Activated gamma-delta T cell treated with Interleukin-2 at 50 U/mL for 16 hours (primary cell): Measurements from ENCODE around the gene WFDC5.
"Not testable (repeated sequence)": the region's sequence is repeated elsewhere in the genome, so short reads cannot be mapped to it uniquely, and the experiment has no call there.

Experiments used
- DNase-seq: peaks from one replicate; pipeline ENCODE4 v3.0.0-alpha.2; 2020

Gene WFDC5, protein sequence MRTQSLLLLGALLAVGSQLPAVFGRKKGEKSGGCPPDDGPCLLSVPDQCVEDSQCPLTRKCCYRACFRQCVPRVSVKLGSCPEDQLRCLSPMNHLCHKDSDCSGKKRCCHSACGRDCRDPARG

GRCh38 chr20:45114465-45115385 lies at the start of gene WFDC5:
WFDC5 (minus strand) TSS chr20:45115174; CDS start chr20:45115083, 91 bp downstream.
- no peak for DNase-seq

- DNase-seq, result no peak
These were observed 48.3 kb upstream of the WFDC5 start for GRCh38 chr20:45163083-45163803.

DNA sequence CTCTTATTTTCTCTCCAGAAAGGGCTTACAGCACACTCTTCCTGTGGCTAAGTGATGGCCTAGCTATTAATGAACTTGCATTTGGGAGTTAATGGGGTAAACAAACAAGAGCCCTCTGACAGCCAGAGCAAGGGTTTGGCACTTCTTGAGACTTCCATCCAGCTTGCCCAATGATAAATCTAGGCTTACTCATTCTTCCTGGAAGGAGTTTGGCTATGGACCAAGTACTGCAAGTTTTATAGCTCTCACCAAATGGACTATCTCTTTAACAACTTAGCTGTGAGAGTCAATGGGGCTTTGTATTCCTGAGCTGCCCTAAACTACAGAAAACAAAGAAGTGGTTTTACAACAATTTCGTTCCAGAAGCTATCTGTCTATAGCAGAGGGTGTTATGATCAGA lies 43.0 kb upstream of the WFDC5 start:
- DNase-seq, result no peak

- no peak for DNase-seq
These were observed 41.7 kb upstream of the WFDC5 start for GRCh38 chr20:45156713-45157112.

DNA sequence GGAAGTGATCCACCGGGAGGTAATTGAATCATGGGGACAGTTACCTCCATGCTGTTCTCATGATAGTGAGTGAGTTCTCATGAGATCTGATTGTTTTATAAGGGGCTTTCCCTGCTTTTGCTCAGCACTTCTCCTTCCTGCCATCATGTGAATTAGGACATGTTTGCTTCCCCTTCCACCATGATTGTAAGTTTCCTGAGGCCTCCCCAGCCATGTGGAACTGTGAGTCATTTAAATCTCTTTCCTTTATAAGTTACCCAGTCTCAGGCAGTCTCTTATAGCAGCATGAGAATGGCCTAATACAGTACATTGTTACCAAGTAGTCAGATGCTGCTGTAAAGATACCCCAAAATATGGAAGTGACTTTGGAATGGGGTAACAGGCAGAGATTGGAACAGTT lies 39.8 kb upstream of the WFDC5 start:
- not testable (repeated sequence) for DNase-seq

- DNase-seq, result no peak
These were observed 39.2 kb upstream of the WFDC5 start for GRCh38 chr20:45154183-45154582.

DNA sequence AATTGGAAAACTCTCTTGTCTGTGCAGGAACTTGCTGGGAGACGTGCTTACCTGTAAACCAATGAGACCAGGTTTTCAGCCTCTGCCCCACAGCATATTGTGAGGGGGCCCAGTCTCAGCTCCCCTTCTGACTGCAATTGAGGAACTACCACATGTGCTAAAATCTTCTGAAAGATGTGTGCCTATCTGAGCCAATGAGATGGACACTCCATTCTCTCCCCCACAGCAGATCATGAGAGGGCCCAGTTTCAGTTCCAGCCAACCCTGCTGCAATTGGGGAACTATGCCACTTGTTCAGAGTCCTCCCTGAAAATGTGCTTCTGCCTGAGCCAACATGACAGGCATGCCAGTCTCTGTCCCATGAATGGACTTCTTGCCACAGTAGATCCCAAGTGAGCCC lies 38.8 kb upstream of the WFDC5 start:
- no peak for DNase-seq

DNA sequence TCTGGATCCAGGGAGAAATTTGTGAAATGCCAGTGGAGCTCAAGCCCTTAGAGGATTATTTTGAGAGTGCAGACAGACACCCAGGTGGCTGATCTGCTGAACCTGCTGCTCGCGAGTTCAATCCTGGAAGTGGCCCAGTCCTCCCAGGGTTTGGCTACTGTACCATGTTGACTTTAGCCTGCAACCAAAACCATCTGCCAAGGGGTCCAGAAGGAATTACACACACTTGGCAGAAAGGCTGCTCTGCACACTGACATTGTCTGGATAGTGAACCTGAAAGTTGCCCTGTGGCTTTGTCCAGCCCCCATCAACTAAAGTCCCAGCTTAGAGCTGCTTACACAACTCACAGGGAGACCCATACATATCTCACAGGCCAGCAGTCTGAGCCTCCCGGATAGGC lies 38.2 kb upstream of the WFDC5 start:
- no peak for DNase-seq

- no peak for DNase-seq
These were observed 37.4 kb upstream of the WFDC5 start for GRCh38 chr20:45152405-45152804.

- no peak for DNase-seq
These were observed 34.1 kb upstream of the WFDC5 start for GRCh38 chr20:45149062-45149461.

DNA sequence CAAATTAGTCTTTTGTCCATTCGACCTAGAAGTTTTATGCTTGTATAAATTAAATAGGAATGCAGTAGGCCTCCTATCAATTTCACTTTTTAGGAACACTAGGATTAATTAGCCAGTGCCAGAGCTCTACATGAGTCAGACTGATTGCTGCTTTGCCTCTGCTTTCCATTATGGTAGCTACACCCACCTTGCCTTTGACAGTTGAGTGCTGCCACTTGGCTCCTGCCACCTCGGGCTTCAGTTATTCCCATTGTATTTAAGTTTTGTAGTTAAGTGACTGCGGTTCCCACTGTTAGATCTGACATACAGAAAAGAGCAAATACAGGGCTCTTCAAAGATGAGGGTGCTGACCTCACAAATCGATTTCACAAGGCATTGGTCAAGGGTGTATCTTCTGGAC lies 25.9 kb upstream of the WFDC5 start:
- no peak for DNase-seq

DNA sequence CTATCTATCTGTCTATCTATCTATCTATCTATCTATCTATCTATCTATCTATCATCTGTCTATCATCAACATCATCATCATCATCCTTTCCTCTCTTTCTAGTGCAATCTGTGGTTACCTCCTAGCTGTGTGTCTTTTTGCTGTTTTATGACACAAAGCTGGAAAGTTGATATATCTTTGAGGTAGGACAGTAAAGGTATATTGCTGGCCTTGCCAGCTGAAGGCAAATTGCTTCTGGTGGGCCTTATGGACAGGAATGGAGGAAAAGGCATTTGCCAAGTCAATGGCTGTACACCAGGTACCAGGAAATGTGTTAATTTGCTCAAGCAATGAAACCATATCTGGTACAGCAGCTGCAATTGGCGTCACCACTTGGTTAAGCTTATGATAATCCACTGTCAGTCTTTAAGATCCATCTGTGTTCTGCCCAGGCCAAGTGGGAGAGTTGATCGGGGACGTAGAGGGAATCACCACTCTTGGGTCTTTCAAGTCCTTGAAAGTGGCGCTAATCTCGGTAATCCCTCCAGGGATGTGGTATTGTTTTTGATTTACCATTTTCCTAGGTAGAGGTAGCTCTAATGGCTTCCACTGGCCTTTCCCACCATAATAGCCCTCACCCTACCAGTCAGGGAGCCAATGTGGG lies 24.9 kb upstream of the WFDC5 start:
- not testable (repeated sequence) for DNase-seq

DNA sequence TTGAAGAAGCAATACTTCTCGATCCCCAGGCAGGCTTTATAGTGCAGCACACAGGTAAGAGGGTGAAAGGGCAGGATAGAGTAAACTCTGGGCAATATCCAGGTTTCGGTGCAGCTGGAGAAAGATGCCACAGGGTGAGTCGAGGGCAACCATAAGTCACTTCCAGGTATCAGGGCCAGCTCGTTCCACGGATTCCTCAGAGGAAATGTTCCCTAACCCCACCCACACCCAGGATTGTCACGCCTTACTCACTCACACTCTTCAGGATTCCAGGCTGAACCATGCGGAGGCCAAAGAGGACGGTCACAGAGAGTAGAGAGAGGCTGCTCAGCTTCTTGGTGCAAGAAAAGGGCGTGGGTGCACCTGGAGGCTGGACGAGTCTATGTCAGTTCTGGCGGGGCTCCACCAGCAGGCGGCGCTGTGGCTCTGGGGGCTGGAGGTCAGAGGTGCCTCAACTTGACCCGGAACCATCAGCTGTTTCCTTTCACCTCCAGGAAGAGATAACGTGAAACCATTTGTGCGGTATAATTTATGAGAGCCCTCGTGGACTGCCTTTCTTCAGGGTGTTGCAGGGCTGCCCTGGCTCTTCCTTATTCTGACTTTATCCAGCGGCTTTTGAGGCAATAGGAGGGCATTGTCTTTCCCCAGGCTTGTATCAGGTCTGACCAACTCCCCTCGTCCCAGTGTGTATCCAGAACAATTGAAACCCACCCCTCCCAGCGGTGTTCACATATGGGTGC lies 23.8 kb upstream of the WFDC5 start:
- peak; percentile 30 for DNase-seq

DNA sequence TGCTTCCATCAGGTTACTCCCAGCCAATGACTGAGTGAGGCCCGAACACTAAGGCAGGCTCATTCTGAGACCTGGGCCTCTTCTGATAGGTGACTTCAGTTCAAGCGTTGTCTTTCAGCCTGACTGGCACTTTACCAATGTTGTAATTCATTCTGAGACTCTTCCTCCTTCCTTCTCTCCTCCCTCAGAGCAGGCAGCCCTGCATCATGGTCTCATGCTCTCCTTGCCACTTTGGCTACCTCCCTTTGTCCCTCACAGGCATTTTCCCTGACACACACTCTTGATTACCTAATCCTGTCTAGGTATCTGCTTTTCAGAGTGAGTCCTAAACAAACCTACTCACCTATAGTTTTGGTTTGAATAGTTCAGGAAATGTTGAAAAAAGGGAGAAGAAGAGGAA lies 21.9 kb upstream of the WFDC5 start:
- no peak for DNase-seq

DNA sequence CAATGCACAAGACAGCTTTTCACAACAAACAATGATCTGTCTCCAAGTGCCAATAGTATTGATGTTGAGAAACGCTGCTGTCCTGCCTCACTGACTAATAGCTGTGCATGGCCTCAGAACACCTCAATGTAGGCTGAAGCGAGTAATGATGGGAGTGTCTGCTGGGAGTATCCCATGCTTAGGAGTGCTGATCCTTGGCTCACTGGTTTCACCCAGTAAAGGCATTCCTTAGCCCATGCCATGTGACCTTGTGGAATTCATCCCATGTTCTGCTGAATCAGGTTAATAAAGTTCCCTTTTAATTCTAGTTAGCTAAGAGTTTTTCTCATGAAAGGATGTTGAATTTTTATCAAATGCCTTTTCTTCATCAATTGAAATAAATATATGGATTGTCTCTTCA lies 13.1 kb upstream of the WFDC5 start:
- DNase-seq, result no peak

DNA sequence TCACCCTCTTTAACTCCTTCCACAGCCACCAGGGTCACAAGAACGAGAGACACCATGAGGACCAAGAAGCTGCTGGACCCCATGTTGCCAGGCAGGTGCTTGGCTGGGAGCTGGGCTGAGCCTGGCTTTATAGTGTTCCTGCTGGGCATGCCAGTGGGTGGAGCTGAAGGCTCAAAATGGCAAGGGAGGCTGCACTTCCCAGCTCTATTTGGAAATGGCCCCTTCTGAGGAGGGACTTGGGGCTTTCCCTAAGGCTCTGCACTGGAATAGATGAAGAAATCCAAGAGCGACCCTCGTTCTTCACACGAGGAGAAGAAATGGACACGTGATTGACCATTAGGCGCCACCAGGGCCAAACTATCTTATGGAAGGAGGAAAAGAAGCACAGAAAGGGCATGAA lies 9.4 kb upstream of the WFDC5 start, which contains the start of gene WFDC12:
Gene WFDC12, minus strand, starts transcription at position 101 of the 400 bp plus-strand sequence. Its CDS starts 18 bp downstream, at position 83.
- DNase-seq, result no peak

DNA sequence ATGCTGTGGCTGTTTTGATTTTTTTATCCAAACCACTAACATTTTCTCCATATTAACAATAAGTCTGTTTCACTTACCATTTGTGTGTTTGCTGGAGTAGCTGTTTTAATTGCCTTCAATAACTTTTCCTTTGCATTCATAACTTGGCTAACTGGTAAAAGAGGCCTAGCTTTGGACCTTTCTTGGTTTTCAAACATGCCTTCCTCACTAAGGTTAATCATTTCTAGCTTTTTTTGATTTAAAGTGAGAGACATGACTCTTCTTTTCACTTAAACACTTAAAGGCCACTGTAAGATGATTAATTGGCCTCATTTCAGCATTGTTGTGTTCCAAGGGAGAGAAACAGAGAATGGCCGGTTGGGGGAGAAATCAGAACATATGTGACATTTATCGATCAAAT lies 6.4 kb upstream of the WFDC5 start:
- DNase-seq, result no peak

GRCh38 chr20:45119556-45120266 lies 4.7 kb upstream of the WFDC5 start:
- DNase-seq, result no peak

GRCh38 chr20:45118028-45118427 lies 3.1 kb upstream of the WFDC5 start:
- DNase-seq, result no peak

DNA sequence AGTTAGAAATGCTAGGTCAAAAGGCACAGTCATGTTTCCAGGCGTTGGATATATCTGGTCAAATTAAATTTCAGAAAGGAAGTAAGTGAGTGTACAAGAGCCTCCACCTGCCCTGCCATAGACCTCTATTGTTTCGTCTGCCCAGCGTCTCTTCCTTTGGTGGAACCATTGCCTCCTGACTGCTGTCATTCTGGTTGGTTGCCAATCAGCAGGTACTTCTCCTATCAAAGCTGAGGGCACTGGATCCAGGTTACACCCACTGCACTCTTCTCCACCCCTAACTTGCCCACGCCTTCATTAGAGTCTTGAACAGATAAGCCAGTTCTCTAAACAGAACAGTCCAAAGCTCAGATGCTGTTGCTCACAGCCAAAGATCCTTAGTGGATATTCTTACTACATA lies 2.6 kb upstream of the WFDC5 start:
- no peak for DNase-seq

DNA sequence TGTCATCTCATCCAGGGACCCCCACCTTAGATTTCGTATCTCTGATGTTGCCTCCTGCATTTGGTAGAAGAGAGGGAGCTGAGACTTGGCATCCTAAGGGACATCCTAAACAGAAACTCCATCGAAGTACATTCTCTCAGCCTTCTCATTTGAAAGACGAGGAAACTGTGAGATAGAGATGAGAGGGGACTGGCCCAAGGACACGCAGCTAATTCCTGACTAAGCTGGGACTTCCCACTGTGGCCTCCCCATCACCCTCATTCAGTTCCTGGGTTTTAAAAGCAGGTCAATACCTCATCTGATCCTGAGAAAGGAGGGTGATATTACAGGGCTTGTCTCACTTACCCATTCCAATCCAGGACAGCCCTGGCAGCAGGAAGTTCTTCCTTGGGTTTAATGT lies 855 bp upstream of the WFDC5 start:
- no peak for DNase-seq

- no peak for DNase-seq
These were observed 406 bp upstream of the WFDC5 start for GRCh38 chr20:45115386-45115774.
